Esophagus muscularis mucosa (tissue), 4 donors: ENCODE results near the gene DIPK1B. TPM values are rescaled to one million over a fixed set of nuclear protein-coding genes. Genes with fewer than 3 reads are reported as not detected.

Experiments
- DNase-seq: peaks from one replicate; pipeline ENCODE4 v3.0.0-alpha.2; 2017; ENCODE audit errors: extremely low spot score
- H3K27ac ChIP-seq, 4 donors: fragments of 200-600 bp; sonication (generic); replicated peaks in 1 of 4; 1 replicate in 3 of 4; 2 replicates in 1 of 4; pipeline ENCODE4 v1.5.1; 2016 to 2019; ENCODE audit warnings: mild to moderate bottlenecking in 1 of 4
- H3K27me3 ChIP-seq, 4 donors: fragments of 200-600 bp; sonication (generic); one replicate each; pipeline versions ENCODE4 v1.5.1 to v1.6.0; 2016 to 2019
- H3K36me3 ChIP-seq, 4 donors: fragments of 200-600 bp; sonication (generic); one replicate each; pipeline ENCODE4 v1.5.1; 2016 to 2019
- H3K4me1 ChIP-seq, 4 donors: fragments of 200-600 bp; sonication (generic); one replicate each; pipeline ENCODE4 v1.5.1; 2016 to 2019
- H3K4me3 ChIP-seq, 4 donors: fragments of 200-600 bp; sonication (generic); 1 replicate in 2 of 4; 2 replicates in 2 of 4; pipeline ENCODE4 v1.5.1; 2016 to 2019; ENCODE audit warnings: mild to moderate bottlenecking in 4 of 4, moderate library complexity in 1 of 4
- H3K9me3 ChIP-seq, 4 donors: fragments of 200-600 bp; sonication (generic); 1 replicate in 3 of 4; 2 replicates in 1 of 4; pipeline ENCODE4 v1.5.1; 2016 to 2019
- EP300 ChIP-seq: sonication (generic); formaldehyde crosslinking; IDR thresholded peaks from one replicate; pipeline ENCODE4 v1.6.1; 2017; ENCODE audit warnings: antibody characterized with exemption
- POLR2A ChIP-seq: fragments of 450-650 bp; IDR thresholded peaks from one replicate; pipeline ENCODE4 v1.6.1; 2017; ENCODE audit warnings: antibody characterized with exemption, moderate library complexity, mild to moderate bottlenecking, low read depth
- POLR2AphosphoS5 ChIP-seq, 2 donors: sonication (generic); formaldehyde crosslinking; IDR thresholded peaks; one replicate each; pipeline ENCODE4 v1.6.1; 2017; ENCODE audit warnings: antibody characterized with exemption in 2 of 2
- WGBS: methylation state at CpG from one replicate; pipeline ENCODE4 v1.1.5; 2018; 5-methylcytosine and 5-hydroxymethylcytosine counted together
- intact Hi-C: fragments of 100-400 bp; cut with DNase I; formaldehyde crosslinking; loops from one replicate; pipeline ENCODE4 v1.15.1; 2023
- total RNA-seq, 4 donors: library from RNA; depleted of rRNA; stranded (reverse); fragments of >200 nt; gene quantifications; one replicate each; pipeline versions ENCODE4 v1.1.0 to v1.2.1, GENCODE V29; 2016
- TF ChIP-seq, protein P1 (sequence below), 3 experiments: fragments of 200-600 bp in 2 of 3; fragments of 450-650 bp in 1 of 3; sonication (generic) in 2 of 3; IDR thresholded peaks; one replicate each; pipeline ENCODE4 v1.5.1; 2017 to 2019; ENCODE audit warnings: antibody characterized with exemption in 3 of 3, mild to moderate bottlenecking in 2 of 3, moderate library complexity in 1 of 3

The DIPK1B gene
- total RNA-seq, 4 donors from 2014 or later = 6.6 to 27.8 (median 21.5) TPM

- DNase-seq = no peak
- Histone ChIP-seq H3K9me3 (no peaks in the 10 kb centered on the region), H3K27me3 (peaks cover 0 to 88% (median 5%) of the 10 kb centered on the region in 4 donors), H3K4me1 (peaks cover 3 to 22% (median 16%) of the 10 kb centered on the region in 4 donors), H3K27ac (peak overlapping the region; percentile 21 to 78 (median 64)), H3K36me3 (peaks cover 0 to 61% (median 7%) of the 10 kb centered on the region in 4 donors), H3K4me3 (peak overlapping the region; percentile 53 to 65 (median 56))
- no CpG with 5 or more reads among the region's 49 CpGs for WGBS
- TF ChIP-seq, protein P1, sequence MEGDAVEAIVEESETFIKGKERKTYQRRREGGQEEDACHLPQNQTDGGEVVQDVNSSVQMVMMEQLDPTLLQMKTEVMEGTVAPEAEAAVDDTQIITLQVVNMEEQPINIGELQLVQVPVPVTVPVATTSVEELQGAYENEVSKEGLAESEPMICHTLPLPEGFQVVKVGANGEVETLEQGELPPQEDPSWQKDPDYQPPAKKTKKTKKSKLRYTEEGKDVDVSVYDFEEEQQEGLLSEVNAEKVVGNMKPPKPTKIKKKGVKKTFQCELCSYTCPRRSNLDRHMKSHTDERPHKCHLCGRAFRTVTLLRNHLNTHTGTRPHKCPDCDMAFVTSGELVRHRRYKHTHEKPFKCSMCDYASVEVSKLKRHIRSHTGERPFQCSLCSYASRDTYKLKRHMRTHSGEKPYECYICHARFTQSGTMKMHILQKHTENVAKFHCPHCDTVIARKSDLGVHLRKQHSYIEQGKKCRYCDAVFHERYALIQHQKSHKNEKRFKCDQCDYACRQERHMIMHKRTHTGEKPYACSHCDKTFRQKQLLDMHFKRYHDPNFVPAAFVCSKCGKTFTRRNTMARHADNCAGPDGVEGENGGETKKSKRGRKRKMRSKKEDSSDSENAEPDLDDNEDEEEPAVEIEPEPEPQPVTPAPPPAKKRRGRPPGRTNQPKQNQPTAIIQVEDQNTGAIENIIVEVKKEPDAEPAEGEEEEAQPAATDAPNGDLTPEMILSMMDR (IDR thresholded peaks at IDR 0.05) = peak in 2 of 3 experiments; percentile 18 to 39
- no peak for TF ChIP-seq POLR2A
- intact Hi-C loops = no loop called here
These were observed 47.2 kb upstream of the DIPK1B start for GRCh38 chr9:136665111-136665703.

DNA sequence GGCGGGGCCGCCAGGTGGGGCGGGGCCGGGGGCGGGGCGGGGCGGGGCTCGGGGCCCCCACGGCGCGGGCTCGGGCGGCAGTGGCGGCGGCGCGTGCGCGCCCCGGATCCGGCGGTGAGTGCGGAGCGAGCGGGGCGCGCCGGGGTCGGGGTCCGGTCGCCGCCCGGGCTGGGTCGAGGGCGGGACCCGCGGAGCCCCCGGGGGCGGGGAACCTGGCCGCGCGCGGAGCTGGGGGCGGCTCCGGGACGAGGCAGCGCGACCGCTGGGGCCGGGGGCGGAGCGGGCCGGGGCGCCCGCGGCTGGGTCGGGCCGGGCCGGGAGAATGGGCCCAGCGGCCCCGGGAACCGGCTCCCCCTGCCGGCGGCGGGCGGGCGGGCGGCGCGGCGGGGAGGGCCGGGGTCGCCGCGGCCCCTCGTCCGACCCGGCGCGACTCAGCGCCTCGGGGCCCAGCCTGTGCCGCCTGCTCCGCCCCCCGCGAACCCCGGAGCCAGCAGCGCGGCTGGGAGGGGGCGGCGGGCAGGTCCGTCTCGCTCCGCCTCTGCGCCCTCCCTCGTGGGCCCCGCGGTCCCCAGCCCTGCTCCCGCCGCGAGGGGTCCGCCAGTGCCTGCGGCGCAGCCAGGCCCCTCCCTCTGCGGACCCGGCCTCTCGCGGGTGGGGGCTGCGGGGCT, 46.5 kb upstream of the DIPK1B start:
- H3K4me3 ChIP-seq = peak overlapping the region; percentile 53 to 65 (median 56)
- TF ChIP-seq POLR2AphosphoS5 (IDR thresholded peaks at IDR 0.05) = no peak
- TF ChIP-seq, protein P1 (IDR thresholded peaks at IDR 0.05) = peak in 1 of 3 experiments; percentile 2
- H3K36me3 ChIP-seq = peaks cover 0 to 67% (median 7%) of the 10 kb centered on the region in 4 donors
- WGBS = no CpG with 5 or more reads among the region's 109 CpGs
- peaks cover 3 to 25% (median 16%) of the 10 kb centered on the region in 4 donors for H3K4me1 ChIP-seq
- intact Hi-C loops = no loop called here
- H3K27ac ChIP-seq = peak overlapping the region in 2 of 4 donors; percentile 60 to 67
- DNase-seq = no peak
- no peaks in the 10 kb centered on the region for H3K9me3 ChIP-seq
- peaks cover 0 to 90% (median 5%) of the 10 kb centered on the region in 4 donors for H3K27me3 ChIP-seq

GRCh38 chr9:136666372-136667213, 45.8 kb upstream of the DIPK1B start:
- Histone ChIP-seq H3K4me1 (peaks cover 3 to 32% (median 20%) of the 10 kb centered on the region in 4 donors), H3K36me3 (peaks cover 0 to 72% (median 7%) of the 10 kb centered on the region in 4 donors), H3K27ac (peak overlapping the region in 2 of 4 donors; percentile 60 to 67), H3K9me3 (no peaks in the 10 kb centered on the region), H3K27me3 (peaks cover 0 to 91% (median 5%) of the 10 kb centered on the region in 4 donors), H3K4me3 (peak overlapping the region; percentile 53 to 65 (median 56))
- intact Hi-C loops = no loop called here
- 43% methylated on average over 16 of the region's 35 CpGs for WGBS
- TF ChIP-seq, protein P1 (IDR thresholded peaks at IDR 0.05) = no peak
- TF ChIP-seq EP300 = no peak
- no peak for TF ChIP-seq POLR2AphosphoS5 (IDR thresholded peaks at IDR 0.05)
- no peak for TF ChIP-seq POLR2A
- DNase-seq = no peak

DNA sequence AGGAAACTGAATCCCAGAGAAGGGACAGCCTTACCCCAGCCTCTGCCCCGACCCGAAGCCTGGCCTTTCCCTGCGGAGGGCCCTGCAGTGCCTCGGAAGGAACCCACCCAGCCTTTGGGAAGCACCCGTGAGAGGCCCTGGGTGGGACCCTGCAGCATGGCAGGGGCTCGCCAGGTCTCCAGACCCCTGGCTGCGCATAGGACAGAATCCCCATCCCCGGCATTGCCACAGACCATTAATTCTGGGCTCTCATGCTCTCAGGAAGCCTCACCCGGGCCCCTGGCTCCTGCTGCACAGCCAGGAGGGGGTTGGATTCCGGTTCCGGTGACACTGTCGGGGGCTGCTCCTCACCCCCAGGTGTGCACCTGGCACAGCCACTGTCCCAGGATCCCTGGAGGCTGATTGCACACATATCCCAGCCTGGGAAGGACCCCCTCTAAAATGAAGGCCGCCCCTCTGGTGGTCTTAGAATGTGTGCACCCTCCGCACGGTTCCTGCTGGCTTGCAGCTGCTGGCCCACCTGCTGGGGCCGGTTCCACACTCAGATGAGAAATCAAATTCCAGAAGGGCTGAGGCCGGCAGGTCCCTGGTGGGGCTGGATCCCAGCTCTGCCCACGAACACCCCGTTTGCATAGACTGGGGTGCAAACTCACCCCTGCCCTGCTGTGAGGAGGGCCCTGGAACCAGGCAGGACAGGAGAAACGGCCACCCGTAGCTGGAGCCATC, 45.0 kb upstream of the DIPK1B start:
- 74% methylated on average over 13 of the region's 21 CpGs for WGBS
- TF ChIP-seq POLR2AphosphoS5 (IDR thresholded peaks at IDR 0.05) (no peak), POLR2A (no peak), EP300 (no peak)
- TF ChIP-seq, protein P1 (IDR thresholded peaks at IDR 0.05) = no peak
- DNase-seq = no peak
- peak overlapping the region in 2 of 4 donors; percentile 60 to 67 for H3K27ac ChIP-seq
- H3K9me3 ChIP-seq = no peaks in the 10 kb centered on the region
- peak overlapping the region; percentile 53 to 65 (median 56) for H3K4me3 ChIP-seq
- H3K36me3 ChIP-seq = peaks cover 0 to 80% (median 9%) of the 10 kb centered on the region in 4 donors
- intact Hi-C loops = no loop called here
- H3K27me3 ChIP-seq = peaks cover 0 to 86% (median 5%) of the 10 kb centered on the region in 4 donors
- peaks cover 6 to 39% (median 21%) of the 10 kb centered on the region in 4 donors for H3K4me1 ChIP-seq
